ENCODE data around the gene TAS2R1.
"Not testable (repeated sequence)": the region's sequence is repeated elsewhere in the genome, so short reads cannot be mapped to it uniquely, and the experiment has no call there.

The TAS2R1 gene

DNA sequence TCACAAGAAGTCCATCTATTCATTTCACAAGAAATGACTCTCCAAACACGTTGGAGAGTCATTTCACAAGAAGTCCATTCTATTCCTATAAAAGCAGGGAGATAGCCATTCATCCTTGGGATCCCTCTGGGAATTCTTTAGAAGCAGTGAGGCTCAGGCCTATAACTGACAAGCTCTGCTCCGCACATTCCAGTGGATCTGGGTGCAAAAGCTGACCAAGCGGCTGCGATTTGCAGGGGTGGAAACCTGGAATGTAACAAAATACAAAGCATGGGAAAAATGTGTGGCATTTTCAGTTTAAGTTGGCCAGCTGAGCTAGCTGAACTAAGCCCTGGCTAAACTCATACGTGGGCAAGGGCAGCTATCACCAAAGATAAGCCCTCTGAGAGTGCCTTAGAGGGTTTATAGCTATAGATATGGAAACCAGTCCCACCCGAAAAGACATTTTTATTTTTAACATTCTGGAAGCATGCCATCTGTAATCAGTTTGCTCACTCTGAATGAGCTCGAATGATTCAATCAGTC lies 8.7 kb downstream of the TAS2R1 start:
- no peak for DNase-seq

DNA sequence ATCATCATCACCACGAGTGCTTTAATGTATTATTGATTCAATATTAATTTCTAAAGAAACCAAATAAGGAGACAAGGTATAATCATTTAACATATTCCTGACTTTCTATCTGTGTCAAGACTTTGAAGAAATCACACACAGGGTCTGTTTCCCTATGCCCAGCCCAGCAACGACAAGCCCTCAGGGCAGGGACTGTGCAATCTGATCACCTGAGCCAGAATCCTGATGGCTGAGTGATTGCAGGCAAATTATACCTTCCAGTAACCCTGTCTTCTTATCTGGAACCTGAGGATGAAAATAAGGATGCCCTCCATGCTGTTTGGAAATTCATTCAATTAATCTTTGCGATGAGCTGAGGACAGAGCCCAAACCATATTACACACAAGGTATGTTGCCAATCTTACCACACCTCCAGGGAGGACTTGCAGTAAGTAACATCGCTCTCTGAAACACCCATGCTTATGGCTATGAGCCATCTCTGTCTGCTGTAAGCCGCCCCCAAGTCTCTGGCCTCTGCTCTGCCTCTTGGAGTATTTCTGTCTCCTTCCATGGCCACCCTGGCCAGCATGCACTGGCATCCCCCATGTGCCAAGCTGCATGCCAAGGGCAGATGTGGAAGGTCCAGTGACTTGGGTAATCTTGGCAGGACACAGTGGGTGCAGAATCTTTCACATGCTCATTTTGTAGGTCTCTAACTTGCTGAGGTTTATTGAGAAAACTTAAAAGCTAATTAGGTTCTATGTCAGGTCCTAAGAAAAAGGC lies 10.6 kb downstream of the TAS2R1 start:
- no peak for DNase-seq

DNA sequence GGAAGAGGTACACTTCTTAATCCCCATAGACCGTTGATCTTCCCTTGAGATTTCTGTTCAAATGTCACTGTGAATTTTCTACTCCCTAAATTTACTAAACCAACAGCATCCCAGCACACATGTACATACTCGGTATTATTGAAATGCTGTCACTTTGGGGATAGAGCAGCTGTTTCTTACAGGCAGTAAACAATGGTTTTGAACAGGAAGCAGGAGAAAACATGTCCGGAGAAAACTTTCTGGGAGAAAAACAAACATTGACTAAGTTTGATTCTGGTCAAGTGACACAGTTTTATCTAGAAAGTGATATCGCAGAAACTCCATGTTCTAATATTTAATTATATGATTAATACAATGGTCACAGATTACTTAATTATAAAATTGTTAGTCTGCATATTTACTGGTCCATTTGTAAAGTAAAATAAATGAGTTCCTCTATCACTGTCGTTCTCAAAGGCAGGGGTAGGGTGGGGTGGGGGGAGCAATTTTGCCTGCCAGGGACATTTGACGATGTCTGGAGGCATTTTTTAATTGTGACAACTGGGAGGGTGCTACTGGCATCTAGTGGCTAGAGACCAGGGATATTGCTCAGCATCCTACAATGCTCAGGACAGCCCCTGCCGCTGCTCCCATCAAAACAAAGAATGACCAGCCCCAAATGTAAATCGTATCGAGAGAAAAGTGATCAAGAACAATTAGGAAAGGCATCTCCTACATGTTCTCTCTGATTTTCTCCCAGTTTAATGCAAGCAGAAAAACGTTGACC lies 12.2 kb downstream of the TAS2R1 start:
- no peak for DNase-seq

DNA sequence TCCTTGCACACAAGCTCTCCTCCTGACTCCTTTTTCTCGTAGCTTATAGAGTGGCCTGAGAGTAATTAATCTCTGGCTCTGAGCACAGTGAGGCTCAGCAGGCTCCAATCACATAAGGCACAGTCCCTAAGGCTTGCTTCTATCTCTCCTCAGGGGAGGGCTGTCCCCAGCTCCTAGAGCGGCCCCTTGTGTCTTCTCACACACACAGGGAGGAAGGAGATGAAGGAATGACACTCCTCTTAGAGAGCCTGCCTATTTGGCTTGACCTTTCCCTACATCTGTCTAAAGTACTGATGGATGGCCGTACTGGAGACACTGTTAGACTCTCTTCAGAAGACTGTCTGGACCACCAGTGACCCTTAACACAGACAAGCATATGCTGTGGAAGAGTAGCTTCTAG lies 12.9 kb downstream of the TAS2R1 start:
- no peak for DNase-seq

DNA sequence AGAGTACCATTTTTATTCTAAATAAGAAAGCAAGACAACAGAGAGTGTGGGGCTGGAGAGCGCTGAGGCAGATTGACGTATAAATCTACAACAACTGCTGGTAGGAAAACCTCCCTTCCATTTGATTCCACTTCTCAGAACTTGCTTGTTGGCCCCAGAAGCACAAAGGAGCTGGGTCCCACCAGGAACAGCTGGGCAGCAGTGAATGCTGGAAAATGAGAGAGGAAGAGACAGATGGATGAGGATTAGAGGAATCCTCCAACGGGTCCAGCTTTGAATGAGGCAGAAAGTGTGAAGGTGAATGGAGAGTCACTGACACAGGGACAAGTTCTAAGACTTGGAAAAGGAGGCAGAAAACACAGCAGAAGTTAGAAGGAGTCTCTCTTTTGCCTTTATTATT lies 14.8 kb downstream of the TAS2R1 start:
- DNase-seq: no peak

DNA sequence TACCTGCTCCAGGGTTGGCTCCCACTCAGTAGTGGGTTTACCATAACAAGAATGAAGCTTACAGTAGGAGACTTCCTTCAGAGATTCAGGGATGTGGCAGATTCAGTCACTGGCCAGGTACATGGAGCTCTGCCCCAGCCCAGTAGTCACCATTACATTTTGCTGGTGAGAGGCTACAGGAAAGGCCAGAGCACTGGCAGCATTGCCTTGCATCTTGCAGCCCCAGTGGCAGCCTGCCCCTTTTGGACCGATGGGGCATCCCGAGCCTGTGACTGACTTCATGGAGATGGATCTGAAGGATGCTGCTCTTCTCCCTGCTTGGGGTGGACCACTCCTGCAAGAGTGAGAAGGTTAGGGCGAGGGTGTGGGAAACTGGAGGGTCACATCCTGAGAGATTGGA lies 16.8 kb downstream of the TAS2R1 start:
- no peak for DNase-seq

DNA sequence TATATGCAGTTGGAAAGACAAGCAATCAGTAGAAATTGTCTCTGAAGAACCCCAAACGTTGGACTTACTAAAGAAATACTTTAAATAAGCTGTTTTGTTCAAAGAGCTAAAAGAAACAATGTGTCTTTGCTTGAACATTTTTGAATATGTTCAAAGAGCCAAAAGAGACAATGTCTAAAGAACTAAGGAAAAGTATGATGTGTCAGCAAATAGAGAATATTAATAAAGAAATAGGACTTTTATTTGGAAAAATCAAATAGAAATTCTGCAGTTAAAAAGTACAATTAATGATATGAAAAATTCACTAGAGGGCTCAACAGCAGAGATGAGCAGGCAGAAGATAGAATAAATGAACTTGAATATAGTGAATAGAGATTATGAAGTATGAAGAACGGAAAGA lies 19.2 kb downstream of the TAS2R1 start:
- DNase-seq: no peak

DNA sequence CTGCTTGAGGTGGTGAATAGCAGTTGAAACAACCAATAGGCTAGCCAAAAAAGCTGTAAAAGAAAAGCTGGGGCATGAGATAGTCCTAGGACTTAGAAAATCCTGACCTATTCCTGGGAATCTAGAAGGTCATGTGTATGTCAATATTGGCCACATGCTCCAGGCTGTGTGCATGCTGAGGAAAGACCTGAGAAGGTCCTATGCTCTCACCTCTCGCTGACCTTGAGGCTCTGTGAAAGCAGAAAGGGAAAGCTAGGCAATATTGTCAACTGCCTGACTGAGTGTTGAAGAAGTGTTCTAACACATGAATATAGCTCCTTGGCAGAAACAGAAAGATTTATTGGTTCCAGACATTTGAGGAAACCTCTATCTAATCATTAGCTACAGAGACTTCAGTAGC lies 19.8 kb downstream of the TAS2R1 start:
- no peak for DNase-seq

DNA sequence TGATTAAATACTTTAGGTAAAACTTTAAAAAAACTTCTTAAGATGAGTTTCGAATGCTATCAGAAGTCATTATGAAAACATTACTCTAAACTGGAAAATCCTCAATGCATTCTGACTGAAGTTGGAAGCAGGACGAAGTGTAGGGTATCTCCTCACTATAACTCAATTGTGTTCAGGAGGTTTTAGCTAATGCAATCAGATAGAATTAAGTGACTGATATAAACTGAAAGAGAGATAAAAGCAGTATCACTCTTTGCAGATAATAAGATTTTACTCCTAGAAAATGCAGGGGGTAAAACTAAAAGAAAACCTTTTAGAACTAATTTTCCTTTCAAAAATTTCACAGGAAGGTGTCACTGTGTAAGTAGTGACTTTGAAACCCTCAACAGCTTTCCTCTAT lies 22.1 kb downstream of the TAS2R1 start:
- DNase-seq: no peak

DNA sequence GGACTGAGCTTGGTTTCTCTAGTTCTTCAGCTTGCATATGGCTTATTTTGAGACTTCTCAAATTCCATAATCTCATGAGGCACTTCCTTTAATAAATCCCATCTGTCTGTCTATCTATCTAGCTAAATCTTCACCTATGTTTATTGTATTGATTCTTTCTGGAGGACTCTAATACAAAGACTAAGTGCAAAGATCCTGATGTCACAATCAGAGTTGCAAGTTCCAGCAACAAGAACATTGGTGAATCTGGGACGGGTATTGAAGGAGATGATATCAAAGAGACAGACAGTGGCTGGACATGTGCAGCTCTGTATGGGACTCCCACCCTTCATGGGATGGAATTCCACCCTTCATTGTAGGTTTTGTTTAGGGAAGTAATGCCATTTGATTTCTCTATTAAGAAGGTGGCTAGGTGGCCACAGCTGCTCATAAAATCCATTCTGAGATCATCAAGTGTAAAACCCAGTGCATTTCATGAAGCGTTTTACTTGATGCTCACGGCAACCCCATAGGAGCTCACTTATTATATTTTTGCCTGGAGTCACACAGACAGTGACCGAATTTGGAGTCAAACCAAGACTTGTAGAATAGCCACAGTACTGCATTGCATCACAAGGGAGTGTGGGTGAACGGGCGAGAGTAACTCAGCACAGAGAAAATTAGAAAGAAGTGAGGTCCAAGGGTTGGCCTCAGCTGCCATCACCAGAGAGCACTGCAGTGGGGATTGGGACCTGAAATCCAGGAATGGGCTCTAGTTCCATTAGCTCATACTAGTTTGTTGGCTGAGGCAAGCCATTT lies 24.9 kb downstream of the TAS2R1 start:
- DNase-seq: no peak

DNA sequence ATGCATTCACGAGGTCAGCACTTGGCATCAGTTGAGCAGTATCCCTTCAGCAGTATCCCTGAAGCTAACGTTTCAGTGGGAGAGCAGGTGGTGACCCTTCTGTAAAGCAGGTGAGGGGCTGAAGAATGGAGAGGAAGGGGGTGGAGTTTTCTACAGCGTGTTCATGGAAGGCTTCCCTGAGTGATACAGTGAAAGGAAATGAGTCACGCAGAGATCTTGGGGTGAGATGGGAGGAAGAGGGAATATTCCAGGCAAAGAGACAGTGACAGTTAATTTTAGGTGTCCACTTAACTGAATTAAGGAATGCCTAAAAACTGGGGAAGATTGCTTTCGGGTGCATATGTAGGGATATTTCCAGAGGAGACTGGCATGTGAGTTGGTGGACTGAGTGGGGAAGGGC lies 25.7 kb downstream of the TAS2R1 start:
- no peak for DNase-seq

DNA sequence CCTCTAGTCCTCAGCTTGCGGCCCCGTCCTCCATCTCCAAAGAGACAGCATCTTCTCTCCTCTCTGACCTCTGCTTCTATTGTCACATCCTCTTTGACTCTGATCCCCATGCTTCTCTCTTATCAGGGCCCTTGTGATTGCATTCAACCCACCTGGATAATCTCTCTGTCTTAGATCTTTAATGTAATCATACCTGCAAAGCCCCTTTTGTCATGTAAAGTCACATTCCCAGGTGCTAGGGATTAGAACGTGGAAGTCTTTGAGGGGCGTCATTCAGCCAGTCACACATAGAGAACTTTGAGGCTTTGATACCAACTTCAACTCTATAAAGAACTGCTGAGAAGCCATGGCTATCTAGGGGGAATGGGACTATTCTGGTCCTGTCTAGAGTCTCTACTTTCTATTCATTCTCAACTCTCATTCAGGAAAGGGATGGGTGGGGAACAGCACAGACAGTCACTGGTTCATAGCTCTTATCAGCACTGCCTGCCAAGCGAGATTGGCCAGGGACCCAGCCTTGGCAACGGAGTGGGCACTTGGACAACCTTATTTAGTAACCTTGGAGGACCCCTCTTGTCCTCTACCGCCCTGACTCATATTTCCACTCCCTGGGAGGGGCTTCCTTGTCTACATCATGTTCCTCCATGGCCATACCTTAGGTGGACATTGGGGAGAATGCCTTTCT lies 29.0 kb downstream of the TAS2R1 start:
- DNase-seq: no peak

DNA sequence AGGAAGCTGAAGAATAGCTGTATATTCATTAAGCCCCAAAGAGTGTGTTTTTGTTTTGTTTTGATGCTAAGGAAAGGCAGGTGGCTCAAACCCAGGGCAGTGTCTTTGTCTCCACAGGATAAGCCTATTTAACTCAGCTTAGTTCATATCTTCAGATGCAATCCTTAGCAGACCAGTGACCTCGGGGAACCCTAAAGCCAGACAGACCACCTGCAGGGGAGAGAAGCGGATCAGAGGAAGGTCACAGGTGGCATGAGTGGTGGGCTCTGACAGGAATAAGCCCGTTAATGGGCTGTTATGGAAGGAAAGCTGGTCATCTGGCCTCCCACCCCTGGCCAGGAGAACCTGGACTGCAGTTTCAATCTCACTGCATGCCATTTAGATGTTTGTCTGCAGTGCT lies 30.8 kb downstream of the TAS2R1 start:
- DNase-seq: no peak

DNA sequence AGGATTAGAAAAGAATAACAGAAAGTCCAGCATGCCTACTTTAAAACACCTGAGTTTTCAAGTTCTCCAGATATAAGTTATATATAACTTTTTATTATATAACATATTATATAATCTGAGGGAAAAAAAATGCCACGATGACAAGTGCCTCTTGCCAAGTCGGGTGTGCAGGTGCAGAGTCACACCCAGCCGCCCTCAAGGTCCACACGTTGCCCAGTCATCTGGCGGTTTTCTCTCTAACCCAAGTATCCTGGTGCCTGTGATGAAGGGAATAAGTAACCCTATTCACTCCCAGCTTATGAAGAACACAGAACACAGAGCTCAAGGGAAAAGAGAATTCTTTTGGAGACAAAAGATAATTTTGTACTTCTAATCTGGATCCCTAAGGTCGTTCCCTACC lies 31.8 kb downstream of the TAS2R1 start:
- not testable (repeated sequence) for DNase-seq

DNA sequence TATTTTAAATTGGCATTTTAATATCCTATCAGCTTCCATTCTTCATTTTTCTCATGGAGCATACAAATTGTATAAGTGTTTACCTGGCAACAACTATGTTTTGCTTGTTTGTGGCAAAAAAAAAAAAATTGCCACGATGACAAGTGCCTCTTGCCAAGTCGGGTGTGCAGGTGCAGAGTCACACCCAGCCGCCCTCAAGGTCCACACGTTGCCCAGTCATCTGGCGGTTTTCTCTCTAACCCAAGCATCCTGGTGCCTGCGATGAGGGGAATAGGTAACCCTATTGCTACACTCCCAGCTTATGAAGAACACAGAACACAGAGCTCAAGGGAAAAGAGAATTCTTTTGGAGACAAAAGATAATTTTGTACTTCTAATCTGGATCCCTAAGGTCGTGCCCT lies 32.8 kb downstream of the TAS2R1 start:
- not testable (repeated sequence) for DNase-seq

DNA sequence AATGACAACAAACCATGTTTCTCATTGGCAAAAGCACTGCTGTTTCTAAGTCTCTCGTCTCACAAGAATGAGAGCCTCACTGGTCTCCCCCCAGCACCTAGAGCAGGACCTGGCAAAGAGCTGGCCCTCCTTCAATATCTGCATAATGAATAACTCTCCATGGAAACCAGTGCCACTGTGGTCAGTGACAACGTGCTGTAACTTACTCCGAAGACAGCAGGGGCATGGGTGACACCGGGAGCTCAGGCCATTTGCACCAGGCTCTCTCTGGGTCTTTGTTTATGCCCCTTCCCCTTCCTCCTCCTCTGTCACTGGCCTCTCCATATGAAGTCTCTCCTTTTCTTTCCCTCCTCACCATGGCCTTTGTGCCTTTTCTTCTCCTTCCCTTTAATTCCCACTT lies 33.3 kb downstream of the TAS2R1 start:
- no peak for DNase-seq

DNA sequence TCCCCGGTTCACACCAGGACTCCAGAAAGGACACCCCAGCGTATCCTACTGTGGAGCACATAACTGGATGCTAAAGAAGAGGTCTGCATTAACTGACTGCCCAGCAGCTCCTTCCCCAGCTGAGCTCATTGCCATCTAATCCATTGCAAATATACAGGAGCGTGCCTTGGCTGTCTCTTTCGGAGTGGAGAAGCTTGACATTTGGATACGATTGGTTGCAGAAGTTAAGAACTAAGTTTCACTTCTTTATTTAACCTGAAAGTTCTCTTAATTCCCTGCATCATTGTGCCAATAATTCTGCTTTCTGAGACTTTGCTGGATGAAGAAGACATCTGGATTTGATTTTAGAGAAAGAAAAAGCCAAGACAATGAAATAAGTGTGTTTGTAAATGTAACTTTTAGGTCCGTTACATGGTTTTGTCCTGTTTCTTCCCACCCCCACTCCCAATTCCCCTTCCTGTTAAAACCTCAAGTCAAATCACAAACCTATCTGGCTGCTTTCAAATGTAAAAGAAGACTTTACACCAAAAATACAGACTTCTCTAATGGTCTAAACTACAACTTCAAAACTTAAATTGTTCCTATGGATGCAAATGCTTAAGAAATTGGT lies 33.9 kb downstream of the TAS2R1 start:
- no peak for DNase-seq

DNA sequence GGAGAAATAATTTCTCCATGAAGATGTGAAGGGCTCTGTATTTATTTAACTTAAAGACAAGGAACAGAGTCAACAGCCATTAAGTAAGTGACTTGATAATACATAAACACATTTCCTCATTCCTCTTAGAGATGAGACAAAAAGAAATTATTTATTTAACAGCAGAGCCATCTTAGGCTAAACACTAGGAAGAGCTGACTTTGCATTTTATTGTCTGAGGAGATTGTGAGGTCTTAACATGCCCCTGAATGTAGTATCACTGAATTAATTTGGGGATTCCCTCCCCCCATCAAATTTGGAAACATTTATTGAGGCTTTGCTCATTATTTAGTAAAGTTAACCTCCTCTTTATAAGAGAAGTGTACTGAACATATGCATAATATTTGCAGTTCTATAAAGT lies 35.2 kb downstream of the TAS2R1 start:
- no peak for DNase-seq

DNA sequence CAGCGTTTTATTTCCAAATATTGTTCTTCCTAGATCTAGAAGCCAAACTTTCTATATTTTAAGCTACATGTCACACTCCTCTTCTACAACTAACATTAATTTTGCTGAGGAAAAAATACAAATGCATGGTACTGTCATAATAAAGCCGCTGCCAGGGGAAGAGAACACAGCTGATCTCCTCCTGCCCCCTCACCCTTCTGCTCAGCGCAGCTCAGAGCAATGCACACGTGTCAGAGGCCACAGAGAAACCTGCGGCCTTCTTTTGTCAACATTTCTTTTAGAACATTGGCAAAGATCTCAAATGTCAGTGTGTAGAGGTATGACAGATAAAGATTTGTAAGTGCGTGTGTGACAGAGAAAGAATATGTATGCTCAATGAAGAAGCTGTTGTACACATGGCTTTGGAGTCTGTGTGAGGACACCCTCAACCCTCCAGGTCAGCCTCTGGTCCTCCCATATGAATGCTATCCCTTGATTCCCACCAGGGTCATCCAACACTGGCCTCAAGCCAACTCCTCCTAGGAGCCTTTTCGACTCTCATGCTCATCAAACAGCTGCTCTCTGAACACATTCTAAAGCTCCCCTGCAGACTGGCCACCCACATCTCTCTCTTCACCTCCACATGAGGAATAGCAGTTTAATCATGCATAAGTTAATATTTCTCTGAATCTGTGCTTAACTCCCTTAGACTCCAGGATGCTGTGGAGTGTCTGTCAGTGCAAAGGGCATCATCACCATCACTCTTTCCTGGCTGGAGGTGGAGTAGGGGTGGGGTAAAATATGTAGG lies 40.9 kb downstream of the TAS2R1 start:
- DNase-seq: no peak

DNA sequence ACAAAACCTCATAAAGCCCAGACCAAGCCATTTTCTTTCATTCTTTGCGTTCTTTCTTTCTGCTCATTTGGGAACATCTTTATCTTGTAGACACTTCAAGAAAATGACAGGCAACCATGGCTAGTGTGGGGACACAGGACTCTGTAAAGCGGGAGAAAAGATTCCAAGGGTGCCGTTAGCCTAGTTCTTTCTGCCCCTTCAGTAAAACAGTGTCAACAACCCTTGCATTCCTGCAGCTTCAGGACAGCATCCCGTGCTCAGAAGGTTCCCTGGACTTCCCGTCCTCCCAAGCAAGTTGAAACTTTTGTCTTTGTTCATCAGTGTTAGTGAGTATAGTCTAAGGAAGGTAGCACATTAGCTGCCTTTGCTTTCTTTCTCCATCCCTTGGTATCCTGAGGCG lies 41.9 kb downstream of the TAS2R1 start:
- no peak for DNase-seq

DNA sequence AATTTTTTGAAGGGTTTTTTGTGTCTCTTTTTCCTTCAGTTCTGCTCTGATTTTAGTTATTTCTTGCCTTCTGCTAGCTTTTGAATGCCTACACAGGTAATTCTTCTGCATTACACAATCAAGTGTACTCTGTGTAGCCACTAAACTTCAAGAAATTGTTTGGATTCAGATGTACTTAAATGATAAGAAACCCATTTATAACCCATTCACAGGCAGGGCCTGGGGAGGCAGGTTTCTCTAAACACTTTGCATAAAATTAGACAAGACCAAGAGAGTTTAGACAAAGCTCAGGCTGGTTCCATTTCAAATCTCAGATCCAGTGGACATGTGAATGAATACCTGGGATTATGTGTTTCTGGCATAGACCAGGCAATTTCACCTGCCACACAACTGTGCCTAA lies 43.0 kb downstream of the TAS2R1 start:
- no peak for DNase-seq

DNA sequence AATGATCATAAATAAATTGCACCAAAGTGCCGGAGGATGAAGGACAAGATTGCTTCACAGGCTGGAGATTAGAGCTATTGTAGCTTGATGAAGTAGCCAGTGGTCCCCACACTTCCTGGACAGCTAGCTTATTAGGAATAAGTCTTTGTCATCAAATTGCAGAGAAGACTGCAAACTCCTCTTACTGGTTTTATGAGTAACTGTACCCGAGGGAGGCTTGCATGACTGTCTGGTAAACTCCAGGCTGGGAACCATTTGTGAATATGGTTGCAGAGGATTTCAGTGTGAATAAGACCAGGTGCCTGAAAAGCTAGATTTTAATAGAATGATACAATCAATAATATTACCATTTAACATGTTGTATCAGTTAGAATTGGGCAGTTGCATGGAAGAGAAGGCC lies 47.7 kb downstream of the TAS2R1 start:
- no peak for DNase-seq

Data from NCI-H1105 (cell line).